Esophagus squamous epithelium (tissue), 4 donors: ENCODE results near the gene TSPAN32.

ENCODE experiments used
- CTCF ChIP-seq, 6 experiments: fragments of 450-650 bp in 4 of 6; fragments of 200-600 bp in 2 of 6; sonication (generic) in 2 of 6; IDR thresholded peaks; one replicate each; pipeline ENCODE4 v1.5.1; 2016 to 2019; ENCODE audit warnings: antibody characterized with exemption in 6 of 6, mild to moderate bottlenecking in 4 of 6, moderate library complexity in 4 of 6
- POLR2A ChIP-seq, 4 donors: fragments of 450-650 bp; IDR thresholded peaks; one replicate each; pipeline ENCODE4 v1.6.1; 2017; ENCODE audit warnings: antibody characterized with exemption in 4 of 4, mild to moderate bottlenecking in 4 of 4, moderate library complexity in 3 of 4

- no peak for TF ChIP-seq CTCF (IDR thresholded peaks at IDR 0.05)
- no peak for TF ChIP-seq POLR2A (IDR thresholded peaks at IDR 0.05)
These were observed 55.4 kb downstream of the TSPAN32 start for GRCh38 chr11:2357246-2357645.
